ENCODE measurements around the gene SDF2L1. TPM values are rescaled to one million over a fixed set of nuclear protein-coding genes. Genes with fewer than 3 reads are reported as not detected.
A peak's percentile ranks its signal among the peaks of the same experiment; 100 is the strongest.

The SDF2L1 gene
- total and polyA plus RNA-seq, 9 of the 15 experiments (the other 6 are each of a cell fraction or from before 2014, with no cell fraction given) = 15.1 to 989 (median 124) TPM

- TF ChIP-seq ZNF449 (CRISPR knock-in tag; IDR thresholded peaks at IDR 0.05) (0 out of 2 replicates have a peak, but pooled peaks have one; percentile 10), ZNF707 (CRISPR knock-in tag; conservative IDR thresholded peaks at IDR 0.05) (0 out of 2 replicates have a peak, but pooled peaks have one; percentile 30)
Measured at GRCh38 chr22:21692856-21693255, 50.8 kb downstream of the SDF2L1 start (continued).

- Histone ChIP-seq H3K4me2 (ENCODE audit: insufficient read depth, low read length) (no peak overlapping the region), H3K36me3 (ENCODE audit: control insufficient read depth, insufficient read depth, low read length) (peaks cover 83% of the 10 kb centered on the region), H3K4me1 (replicated peaks in 1 of 2; ENCODE audit: control insufficient read depth in 2 of 2, insufficient read depth in 2 of 2, low read length in 2 of 2) (peaks cover 0 to 45% of the 10 kb centered on the region in 2 experiments; a peak in 2 of 5 replicates), H3K4me3 (no peak overlapping the region), H4K20me1 (replicated peaks; ENCODE audit: control insufficient read depth, insufficient read depth, low read length) (peaks cover 2% of the 10 kb centered on the region), H3K9ac (ENCODE audit: insufficient read depth in 1 of 2, low read depth in 2 of 2, low read length in 2 of 2) (peak overlapping the region in 1 of 2 experiments; percentile 47; a peak in 2 of 4 replicates), H3K27ac (ENCODE audit: extremely low read depth, low read depth, low read length) (no peak overlapping the region), H2AFZ (ENCODE audit: low read depth, low read length) (no peak overlapping the region), H3K27me3 (ENCODE audit: control insufficient read depth in 2 of 2, insufficient read depth in 2 of 2, low read length in 2 of 2) (no peaks in the 10 kb centered on the region), H3K9me3 (replicated peaks; ENCODE audit: control insufficient read depth, insufficient read depth, low read depth, low read length) (no peaks in the 10 kb centered on the region), H3K79me2 (ENCODE audit: control insufficient read depth, insufficient read depth, low read length) (no peaks in the 10 kb centered on the region), H3K9me1 (ENCODE audit: control insufficient read depth, insufficient read depth, low read length) (peaks cover 3% of the 10 kb centered on the region)
- ChIA-PET POLR2A (interaction anchor here (0.6 to 8.5 kb wide), 15 partner anchors 8 to 211 kb away, joined by 3 to 52 read pairs (median 4); partner anchors contain the start of genes CCDC116 and PPIL2), CTCF (ENCODE audit: low intra/inter-chr PET ratio) (no interaction called here)
- FAIRE-seq (no peak), ATAC-seq (no peak), DNase-seq (ENCODE audit: extremely low read depth in 1 of 4, low spot score in 3 of 4) (peak in 1 of 4 experiments; percentile 57)
- 83% methylated on average over 14 of the region's 14 CpGs for WGBS (ENCODE audit: insufficient coverage, low coverage, missing lambda C conversion rate)
- no TSS peak for BruUV-seq (replicated peaks)
- intact Hi-C loops (cut with micrococcal nuclease) (no loop called here), in situ Hi-C loops (cut with MboI) (no loop called here)
- no peak for TF ChIP-seq ZNF507 (tag; conservative IDR thresholded peaks at IDR 0.05)
- peak; percentile 36; the same call in 1 of the 2 replicates for TF ChIP-seq HDAC6 (IDR thresholded peaks at IDR 0.05; ENCODE audit: low read depth, low read length)
- peak; percentile 65 for TF ChIP-seq ZNF830 (CRISPR knock-in tag; IDR thresholded peaks at IDR 0.05)
- TF ChIP-seq HMG20A (CRISPR knock-in tag; conservative IDR thresholded peaks at IDR 0.05) = no peak
- TF ChIP-seq MBD1 (CRISPR knock-in tag; IDR thresholded peaks at IDR 0.05) = no peak
- TF ChIP-seq POLR2AphosphoS2 (IDR thresholded peaks at IDR 0.05; ENCODE audit: low read length) = no peak
- TF ChIP-seq ZNF551 (CRISPR knock-in tag; IDR thresholded peaks at IDR 0.05) = no peak
- TF ChIP-seq ZNF165 (CRISPR knock-in tag; IDR thresholded peaks at IDR 0.05; ENCODE audit: borderline replicate concordance) = 0 out of 2 replicates have a peak, but pooled peaks have one; percentile 1
- TF ChIP-seq RBM17 (IDR thresholded peaks at IDR 0.05; ENCODE audit: borderline replicate concordance, low read depth, low read length) = no peak
- no peak for TF ChIP-seq RNF219 (CRISPR knock-in tag; IDR thresholded peaks at IDR 0.05)
- no peak for TF ChIP-seq ATF4 (CRISPR knock-in tag; IDR thresholded peaks at IDR 0.05)
- peak; percentile 89; the same call in 1 of the 2 replicates for TF ChIP-seq PHB (CRISPR knock-in tag; IDR thresholded peaks at IDR 0.05)
- TF ChIP-seq HDGF (IDR thresholded peaks at IDR 0.05) = no peak
Measured at GRCh38 chr22:21693333-21693998, 51.4 kb downstream of the SDF2L1 start.
